NT2/D1 (cell line): Measurements from ENCODE around the gene PARD6A.

Source experiments
- SUZ12 ChIP-seq: IDR thresholded peaks from 2 replicates; pipeline ENCODE4 v1.6.1; 2011; ENCODE audit not compliant: insufficient read length, insufficient read depth; ENCODE audit errors: extremely low read depth
- YY1 ChIP-seq: IDR thresholded peaks from 2 replicates; pipeline ENCODE4 v1.6.1; 2011; ENCODE audit not compliant: insufficient read length, insufficient read depth
- ZNF274 ChIP-seq: IDR thresholded peaks from 2 replicates; pipeline ENCODE4 v1.6.1; 2011; ENCODE audit warnings: mild to moderate bottlenecking, low read depth, low read length

DNA sequence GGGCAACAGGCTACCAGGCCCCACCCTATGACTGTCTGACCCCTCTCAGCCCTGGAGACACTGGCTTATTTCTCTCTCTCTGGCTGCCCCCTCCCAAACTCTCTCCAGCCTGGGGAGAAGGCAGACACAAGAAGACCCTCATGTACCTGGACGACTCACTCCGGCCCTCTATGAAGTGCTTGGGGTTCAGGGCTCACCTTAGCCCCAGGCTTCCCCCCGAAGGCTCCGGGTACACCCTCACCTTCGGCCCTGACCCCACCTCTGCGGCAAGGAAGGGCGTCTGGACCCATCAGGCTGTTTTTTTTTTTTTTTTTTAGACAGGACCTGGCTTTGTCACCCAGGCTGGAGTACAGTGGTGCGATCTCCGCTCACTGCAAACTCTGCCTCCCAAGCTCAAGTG is 16.7 kb upstream of the PARD6A start:
- TF ChIP-seq ZNF274 (no peak), YY1 (no peak), SUZ12 (no peak)
